ENCODE results near the gene MICALL1.

MICALL1 gene

GRCh38 chr22:37884420-37884819 is 21.7 kb upstream of the MICALL1 start:
- no peak for DNase-seq (ENCODE audit: low spot score)
- no peak for TF ChIP-seq CTCF (IDR thresholded peaks at IDR 0.05; ENCODE audit: extremely low read depth, missing control alignments)

- DNase-seq (ENCODE audit: low spot score), result no peak
- peak; percentile 12 for TF ChIP-seq CTCF (IDR thresholded peaks at IDR 0.05; ENCODE audit: extremely low read depth, missing control alignments)
Observed at GRCh38 chr22:37887584-37888378, 18.3 kb upstream of the MICALL1 start.

- no peak for DNase-seq (ENCODE audit: low spot score)
- TF ChIP-seq CTCF (IDR thresholded peaks at IDR 0.05; ENCODE audit: extremely low read depth, missing control alignments), result no peak
Observed at GRCh38 chr22:37891926-37892325, 14.2 kb upstream of the MICALL1 start.

GRCh38 chr22:37892566-37893335 is 13.3 kb upstream of the MICALL1 start:
- no peak for DNase-seq (ENCODE audit: low spot score)

GRCh38 chr22:37893583-37893983 is 12.5 kb upstream of the MICALL1 start:
- DNase-seq (ENCODE audit: low spot score), result no peak
- TF ChIP-seq CTCF (IDR thresholded peaks at IDR 0.05; ENCODE audit: extremely low read depth, missing control alignments), result no peak

More at GRCh38 chr22:37892566-37893335, 13.3 kb upstream of the MICALL1 start:
- no peak for TF ChIP-seq CTCF (IDR thresholded peaks at IDR 0.05; ENCODE audit: extremely low read depth, missing control alignments)

- no peak for TF ChIP-seq CTCF (IDR thresholded peaks at IDR 0.05; ENCODE audit: extremely low read depth, missing control alignments)
- no peak for DNase-seq (ENCODE audit: low spot score)
Observed at GRCh38 chr22:37894939-37895670, 11.0 kb upstream of the MICALL1 start.

Measured in GM20000 (cell line).